HG03097 (cell line): ENCODE measurements around the gene VARS1.
A peak's percentile ranks its signal among the peaks of the same experiment; 100 is the strongest.
"Not testable (repeated sequence)": the region's sequence is repeated elsewhere in the genome, so short reads cannot be mapped to it uniquely, and the experiment has no call there.

Experiments used
- ATAC-seq: cut with Tn5 transposase; IDR thresholded peaks from one replicate; pipeline ENCODE4 v1.9.1; 2021; ENCODE audit not compliant: unreplicated experiment, low FRiP score

The VARS1 gene

DNA sequence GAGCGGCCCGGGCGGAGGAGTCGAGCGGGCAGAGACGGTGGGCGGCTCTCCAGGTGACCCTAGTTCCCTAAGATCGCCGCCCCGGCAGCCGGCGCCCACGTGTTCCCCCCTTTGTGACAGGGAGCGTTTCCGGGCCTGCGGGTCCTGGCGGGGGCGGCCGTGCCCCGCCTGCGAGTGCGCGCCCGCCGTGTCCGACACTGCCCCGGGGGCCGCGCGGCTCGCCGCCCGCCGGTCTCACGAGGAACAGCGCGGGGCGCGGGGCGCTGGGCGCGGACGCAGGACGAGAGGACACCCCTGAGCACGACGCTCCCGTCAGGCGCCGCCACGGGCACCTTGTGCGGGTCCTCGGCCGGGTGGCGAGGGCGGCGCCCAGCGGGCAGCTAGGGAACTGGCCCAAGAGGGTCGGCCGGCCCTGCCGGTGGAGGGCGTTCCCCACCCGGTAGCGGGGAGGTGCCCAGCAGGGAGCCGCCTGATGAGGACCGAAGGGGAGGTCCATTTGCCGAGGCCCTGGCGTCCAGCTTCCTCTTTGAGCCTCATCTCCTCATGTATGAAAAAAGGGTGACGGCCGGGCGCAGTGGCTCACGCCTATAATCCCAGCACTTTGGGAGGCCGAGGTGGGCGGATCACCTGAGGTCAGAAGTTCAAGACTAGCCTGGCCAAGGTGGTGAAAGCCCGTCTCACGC, at the start of gene VARS1:
Gene VARS1, minus strand, starts transcription at position 137 of the 683 bp plus-strand sequence. CDS start 535 bp downstream, outside the sequence.
- peak; percentile 61 for ATAC-seq

DNA sequence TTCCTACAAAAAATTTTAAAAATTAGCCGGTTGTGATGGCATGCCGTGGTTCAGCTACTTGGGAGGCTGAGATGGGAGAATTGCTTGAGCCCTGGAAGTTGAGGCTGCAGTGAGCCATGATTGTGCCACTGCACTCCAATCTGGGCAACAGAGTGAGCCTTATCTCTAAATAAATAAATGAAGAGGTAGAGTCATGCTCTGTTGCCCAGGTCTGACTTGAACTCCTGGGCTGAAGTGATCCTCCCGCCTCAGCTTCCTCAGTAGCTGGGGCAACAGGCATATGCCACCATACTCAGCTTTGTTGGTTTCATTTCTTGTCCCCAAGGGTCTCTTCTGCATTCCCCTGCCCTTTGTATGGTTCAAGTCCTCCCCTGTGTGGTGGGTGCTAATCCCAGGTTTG, 49.0 kb upstream of the VARS1 start:
- ATAC-seq, result no peak

DNA sequence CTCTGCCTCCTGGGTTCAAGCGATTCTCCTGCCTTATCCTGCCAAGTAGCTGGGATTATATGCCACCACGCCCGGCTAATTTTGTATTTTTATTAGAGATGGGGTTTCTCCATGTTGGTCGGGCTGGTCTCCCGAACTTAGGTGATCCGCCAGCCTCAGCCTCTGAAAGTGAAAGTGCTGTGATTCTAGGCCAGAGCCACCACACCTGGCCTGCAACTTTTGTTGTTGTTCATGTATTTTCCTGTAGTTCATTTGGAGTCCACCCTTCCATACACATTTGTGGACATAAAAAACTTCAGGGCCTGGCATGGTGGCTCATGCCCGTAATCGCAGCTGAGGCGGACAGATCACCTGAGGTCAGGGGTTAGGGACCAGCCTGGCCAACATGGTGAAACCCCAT, 46.5 kb upstream of the VARS1 start:
- no peak for ATAC-seq

DNA sequence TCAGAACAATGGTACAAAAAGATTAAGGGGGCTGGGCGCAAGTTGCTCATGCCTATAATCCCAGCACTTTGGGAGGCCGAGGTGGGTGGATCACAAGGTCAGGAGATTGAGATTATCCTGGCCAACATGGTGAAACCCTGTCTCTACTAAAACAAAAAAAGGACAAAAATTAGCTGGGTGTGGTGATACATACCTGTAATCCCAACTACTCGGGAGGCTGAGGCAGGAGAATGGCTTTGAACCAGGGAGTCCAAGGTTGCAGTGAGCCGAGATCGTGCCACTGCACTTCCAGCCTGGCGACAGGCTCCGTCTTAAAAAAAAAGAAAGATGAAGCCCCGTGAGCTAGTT, 44.2 kb upstream of the VARS1 start:
- not testable (repeated sequence) for ATAC-seq

DNA sequence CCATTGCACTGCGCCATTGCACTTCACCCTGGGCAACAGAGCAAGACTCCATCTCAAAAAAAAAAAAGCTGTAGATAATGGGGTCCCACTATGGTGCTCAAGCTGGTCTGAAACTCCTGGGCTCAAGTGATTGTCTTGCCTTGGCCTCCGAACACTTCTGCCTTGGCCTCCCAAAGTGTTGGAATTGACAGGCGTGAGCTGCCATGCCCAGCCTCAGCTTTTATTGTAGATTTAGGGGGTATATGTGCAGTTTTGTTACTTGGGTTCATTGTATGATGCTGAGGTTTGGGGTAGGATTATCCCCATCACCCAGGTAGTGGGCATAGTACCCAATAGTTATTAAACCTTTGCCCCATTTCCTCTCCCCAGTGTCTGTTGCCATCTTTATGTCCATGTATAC, 43.4 kb upstream of the VARS1 start:
- ATAC-seq, result no peak

DNA sequence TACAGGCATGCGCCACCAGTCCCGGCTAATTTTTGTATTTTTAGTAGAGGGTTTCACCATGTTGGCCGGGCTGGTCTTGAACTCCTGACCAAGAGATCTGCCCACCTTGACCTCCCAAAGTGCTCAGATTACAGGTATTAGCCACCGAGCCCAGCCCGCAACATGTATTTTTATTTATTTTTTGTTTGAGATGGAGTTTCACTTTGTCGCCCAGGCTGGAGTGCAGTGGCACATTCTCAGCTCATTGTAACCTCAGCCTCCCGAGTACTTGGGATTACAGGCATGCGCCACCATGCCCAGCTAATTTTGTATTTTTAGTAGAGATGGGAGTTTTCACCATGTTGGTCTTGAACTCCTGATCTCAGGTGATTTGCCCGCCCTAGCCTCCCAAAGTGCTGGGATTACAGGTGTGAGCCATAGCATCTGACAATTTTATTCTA, 42.6 kb upstream of the VARS1 start:
- ATAC-seq, result not testable (repeated sequence)

DNA sequence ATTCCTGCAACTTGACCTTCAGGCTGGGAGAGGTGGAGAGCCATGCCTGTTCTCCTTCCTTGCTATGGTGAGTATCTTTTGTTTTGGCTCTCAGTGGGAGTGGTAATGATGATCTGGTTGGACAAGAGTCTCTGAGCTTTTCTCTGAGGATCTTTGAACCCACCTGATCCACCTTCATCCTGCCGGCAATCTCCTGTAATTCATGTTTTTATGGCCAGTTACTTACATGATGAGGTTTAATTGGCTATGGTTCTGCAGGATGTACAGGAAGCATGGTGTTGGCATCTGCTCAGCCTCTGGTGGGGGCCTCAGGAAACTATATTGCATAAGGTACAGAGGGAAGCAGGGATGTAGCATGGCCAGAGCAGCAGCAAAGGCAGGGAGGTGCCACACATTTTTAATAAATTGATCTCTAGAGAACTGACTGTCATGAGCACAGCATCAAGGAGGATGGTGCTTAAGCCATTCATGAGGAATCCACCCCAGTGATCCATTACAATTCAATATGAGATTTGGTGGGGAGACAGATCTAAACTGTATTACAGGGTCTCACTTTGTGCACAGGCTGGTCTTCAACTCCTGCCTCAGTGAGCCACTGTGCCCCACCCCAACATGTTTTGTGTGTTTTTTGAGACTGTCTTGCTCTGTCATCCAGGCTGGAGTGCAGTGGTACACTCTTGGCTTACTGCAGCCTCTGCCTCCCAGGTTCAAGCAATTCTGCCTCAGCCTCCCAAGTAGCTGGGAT, 42.0 kb upstream of the VARS1 start:
- ATAC-seq, result no peak

DNA sequence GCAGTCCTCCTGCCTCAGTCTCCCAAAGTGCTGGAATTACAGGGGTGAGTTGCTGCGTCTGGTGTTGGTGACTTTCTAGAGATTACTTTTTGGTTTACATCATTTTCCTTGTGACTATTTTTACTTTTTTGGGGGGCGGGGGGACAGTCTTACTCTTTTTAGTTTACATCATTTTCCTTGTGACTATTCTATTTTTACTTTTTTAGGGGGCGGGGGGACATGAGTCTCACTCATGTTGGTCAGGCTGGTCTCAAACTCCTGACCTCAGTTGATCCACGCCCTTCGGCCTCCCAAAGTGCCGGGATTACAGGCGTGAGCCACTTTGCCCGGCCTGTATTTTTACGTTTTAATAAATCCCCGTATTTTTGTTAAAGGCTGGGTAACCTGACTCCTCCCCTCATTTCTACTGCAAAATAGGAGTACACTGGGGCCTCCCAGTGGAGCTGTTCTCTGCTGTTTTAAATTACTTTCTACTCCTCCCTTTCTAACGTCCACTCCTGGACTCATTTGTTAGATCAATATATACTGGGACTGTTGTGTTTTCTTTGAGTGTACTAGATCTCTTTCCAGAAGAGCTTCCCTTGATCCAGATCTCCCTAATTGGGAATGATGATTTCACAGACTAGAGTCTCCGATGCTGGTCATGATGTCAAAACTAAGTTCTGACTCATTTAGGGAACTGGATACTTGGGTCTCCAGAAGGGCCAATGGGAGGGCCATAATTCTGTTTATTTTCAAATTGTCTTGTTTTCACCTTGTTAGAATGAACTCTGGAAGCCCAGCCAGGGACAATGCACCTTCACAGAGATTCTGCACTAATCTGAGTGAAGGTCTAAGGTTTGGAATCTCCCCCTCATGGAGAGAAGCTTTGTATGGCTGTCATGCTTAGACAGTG, 41.2 kb upstream of the VARS1 start:
- ATAC-seq, result no peak

DNA sequence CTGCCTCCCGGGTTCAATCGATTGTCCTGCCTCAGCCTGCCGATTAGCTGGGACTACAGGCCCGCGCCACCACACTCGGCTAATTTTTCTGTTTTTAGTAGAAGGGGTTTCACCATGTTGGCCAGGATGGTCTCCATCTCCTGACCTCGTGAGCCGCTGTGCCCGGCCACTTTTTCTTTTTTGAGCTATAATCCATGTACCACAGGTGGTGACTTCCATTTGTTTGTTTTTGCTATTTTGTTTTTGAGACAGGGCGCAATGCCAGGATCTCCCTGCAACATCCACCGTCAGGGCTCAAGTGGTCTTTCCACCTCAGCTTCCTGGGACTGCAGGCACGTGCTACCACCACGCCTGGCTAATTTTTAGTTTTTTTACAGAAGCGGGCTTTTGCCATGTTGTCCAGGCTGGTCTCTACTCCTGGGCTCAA, 40.5 kb upstream of the VARS1 start:
- ATAC-seq, result no peak

DNA sequence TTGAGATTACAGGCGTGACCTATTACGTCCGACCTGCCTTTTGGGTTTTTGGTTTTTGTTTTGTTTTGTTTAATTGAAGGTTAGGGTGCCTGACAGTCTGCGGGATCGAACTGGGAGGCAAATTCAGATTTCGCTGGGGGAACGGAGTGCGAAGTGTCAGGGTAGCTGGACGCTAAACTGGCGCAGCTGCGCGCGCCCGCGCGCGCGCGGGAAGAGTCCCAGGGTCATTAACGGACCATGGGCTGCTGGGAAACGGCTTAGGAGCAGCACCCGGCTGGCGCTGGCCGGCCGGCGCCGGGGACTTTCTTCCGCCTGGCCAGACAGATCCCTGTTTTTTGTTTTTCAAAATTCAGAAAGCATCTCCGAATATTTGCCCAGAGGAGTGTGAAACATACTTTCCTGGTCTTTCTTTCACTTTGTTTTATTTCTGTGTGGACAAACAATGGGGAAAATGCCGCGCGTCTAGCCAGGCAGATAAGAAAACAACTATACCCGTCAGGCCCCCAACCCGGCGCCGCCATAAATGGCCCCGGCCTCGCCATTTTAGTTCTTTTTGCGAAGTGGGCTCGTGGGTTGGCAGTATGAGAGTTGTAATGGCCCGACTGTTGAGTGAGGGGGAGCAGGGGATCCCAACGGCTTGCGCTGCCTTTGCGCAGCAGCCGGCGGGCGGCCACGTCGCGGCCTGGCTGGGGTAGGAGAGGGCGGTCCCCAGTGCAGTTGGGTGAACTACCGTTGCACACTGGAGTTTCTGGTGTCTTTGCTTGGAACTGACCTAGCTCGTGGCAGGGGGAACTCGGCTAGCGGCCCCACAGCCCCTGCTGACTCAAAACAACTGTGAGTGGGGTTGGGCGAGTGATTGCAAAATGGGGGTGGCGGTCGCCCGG, 39.1 kb upstream of the VARS1 start:
- ATAC-seq, result peak; percentile 44

DNA sequence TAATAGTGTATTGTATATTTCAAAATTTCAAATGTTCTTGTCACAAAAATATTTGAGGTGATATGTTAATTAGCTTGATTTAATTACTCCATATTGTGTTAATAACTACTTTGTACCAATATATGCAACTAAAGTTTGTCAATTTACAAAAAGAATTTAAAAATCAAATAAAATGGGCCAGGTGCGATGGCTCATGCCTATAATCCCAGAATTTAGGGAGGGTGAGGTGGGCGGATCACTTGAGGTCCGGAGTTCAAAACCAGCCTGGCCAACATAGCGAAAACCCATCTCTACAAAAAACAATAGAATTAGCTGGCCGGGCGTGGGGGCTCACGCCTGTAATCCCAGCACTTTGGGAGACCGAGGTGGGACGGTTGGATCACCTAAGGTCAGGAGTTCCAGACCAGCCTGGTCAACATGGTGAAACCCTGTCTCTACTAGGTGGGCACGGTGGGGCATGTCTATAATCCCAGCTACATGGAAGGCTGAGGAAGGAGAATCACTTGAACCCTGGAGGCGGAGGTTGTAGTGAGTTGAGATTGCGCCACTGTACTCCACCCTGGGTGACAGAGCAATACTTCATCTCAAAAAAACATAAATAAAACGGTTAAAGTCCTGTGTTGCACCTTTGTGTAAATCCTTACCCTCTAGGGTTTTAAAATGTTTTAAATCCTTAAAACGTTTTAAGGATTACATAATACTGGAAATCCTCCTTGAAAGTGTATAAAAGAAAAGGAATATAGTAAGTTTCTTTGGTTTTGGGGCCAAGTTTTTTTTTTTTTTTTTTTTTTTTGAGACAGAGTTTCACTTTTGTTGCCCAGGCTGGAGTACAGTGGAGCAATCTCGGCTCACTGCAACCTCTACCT, 36.0 kb upstream of the VARS1 start:
- ATAC-seq, result no peak

DNA sequence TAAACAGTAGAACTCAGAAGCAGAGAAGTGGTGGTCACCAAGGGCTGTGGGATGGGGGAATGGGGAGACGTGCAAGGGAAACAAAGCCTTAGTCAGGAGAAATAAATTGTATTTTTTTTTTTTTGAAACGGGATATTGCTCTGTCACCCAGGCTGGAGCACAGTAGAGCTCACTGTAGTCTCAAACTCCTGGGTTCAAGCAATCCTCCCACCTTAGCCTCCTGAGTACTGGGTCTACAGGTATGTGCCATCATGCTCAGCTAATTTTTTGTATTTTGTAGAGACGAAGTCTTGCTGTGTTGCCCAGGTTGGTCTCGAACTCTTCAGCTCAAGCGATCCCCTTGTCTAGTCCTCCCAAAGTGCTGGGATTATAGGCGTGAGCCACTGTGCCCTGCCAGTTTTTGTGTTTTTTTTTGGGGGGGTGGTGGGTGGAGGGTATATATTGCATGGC, 35.4 kb upstream of the VARS1 start:
- no peak for ATAC-seq

DNA sequence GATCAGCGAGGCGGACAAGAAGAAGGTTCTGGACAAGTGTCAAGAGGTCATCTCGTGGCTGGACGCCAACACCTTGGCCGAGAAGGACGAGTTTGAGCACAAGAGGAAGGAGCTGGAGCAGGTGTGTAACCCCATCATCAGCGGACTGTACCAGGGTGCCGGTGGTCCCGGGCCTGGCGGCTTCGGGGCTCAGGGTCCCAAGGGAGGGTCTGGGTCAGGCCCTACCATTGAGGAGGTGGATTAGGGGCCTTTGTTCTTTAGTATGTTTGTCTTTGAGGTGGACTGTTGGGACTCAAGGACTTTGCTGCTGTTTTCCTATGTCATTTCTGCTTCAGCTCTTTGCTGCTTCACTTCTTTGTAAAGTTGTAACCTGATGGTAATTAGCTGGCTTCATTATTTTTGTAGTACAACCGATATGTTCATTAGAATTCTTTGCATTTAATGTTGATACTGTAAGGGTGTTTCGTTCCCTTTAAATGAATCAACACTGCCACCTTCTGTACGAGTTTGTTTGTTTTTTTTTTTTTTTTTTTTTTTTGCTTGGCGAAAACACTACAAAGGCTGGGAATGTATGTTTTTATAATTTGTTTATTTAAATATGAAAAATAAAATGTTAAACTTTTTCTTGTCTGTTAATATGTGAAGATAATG, 34.2 kb upstream of the VARS1 start:
- ATAC-seq, result no peak

DNA sequence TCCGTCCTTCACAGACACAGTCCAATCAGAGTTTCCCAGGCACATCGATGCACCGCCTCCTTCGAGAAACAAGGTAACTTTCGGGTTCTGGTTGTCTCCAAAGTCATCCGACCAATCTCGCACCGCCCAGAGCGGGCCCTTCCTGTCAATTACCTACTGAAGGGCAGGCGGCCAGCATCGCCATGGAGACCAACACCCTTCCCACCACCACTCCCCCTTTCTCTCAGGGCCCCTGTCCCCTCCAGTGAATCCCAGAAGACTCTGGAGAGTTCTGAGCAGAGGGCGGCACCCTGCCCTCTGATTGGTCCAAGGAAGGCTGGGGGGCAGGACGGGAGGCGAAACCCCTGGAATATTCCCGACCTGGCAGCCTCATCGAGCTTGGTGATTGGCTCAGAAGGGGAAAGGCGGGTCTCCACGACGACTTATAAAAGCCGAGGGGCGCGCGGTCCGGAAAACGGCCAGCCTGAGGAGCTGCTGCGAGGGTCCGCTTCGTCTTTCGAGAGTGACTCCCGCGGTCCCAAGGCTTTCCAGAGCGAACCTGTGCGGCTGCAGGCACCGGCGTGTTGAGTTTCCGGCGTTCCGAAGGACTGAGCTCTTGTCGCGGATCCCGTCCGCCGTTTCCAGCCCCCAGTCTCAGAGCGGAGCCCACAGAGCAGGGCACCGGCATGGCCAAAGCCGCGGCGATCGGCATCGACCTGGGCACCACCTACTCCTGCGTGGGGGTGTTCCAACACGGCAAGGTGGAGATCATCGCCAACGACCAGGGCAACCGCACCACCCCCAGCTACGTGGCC, 31.9 kb upstream of the VARS1 start, which contains the start of gene HSPA1B:
Gene HSPA1B, plus strand, starts transcription at position 453 of the 794 bp plus-strand sequence. Its CDS starts 213 bp downstream, at position 666.
- peak; percentile 62 for ATAC-seq

DNA sequence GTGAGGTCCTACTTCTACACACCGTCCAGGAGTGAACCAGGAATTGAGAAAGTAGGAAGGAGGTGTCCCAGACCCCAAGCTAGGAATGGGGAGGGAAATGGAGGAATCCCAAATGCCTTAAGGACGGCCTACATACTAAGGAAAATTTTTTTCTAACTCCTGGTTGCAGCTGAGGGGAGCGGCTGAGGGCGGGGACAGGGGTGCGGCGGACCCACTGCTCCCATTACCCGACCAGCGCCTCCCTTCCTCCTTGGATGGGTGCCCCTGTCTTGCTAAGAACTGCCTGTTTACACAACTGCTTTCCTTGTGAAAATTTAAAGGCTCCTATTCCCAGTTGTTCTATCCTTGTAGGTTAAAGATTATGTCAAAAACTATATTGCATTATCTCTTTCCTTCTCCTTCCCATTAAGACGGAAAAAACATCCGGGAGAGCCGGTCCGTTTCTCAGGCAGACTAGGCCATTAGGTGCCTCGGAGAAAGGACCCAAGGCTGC, 31.3 kb upstream of the VARS1 start:
- no peak for ATAC-seq

DNA sequence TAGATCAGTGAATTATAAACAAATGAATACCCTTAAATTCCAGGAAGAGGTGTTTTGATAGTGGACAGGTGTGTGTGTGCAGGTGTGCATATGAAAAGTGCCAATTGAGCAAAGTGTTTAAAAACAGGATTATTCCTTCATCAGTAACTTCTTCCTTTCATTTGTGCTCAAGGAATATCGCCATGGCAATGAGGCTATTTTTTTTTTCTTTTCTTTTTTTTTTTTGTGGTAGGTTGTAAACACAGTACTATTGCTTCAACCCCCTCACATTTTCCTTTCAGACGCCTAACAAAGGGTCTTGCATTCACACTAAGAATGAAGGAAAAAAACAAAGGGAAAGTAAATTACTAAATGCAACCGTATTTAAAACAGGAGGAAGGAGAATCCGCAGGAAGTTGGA, 30.0 kb upstream of the VARS1 start:
- ATAC-seq, result no peak

DNA sequence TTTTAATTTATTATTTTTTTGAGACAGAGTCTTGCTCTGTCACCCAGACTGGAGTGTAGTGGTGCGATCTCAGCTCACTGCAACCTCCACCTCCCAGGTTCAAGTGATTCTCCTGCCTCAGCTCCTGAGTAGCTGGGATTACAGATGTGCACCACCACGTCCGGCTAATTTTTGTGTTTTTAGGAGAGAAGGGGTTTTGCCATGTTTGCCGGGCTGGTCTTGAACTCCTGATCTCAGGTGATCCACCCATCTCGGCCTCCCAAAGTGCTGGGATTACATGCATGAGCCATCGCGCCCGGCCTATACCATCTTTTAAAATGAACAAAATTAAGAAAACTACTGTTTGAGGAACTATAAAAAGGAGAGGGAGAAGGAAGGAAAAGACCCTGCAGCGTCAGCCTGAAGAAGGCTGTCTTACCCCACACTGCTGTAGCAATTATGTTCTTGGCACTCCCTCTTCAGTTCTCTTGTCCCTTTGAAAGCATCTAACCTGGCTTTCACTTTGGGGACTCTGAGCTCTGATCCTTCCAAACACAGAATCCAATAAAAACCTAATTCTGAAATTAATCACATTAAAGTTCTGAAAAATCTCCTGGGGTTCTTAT, 28.1 kb upstream of the VARS1 start:
- not testable (repeated sequence) for ATAC-seq
